Right renal pelvis (tissue), 4 donors: ENCODE data around the gene ANK3. TPM values are rescaled to one million over a fixed set of nuclear protein-coding genes. Genes with fewer than 3 reads are reported as not detected.

Source experiments
- DNase-seq, 4 donors: peaks; one replicate each; pipeline ENCODE4 v3.0.0-alpha.2; 2013; ENCODE audit warnings: low read depth in 4 of 4, low spot score in 3 of 4, missing footprints in 1 of 4
- polyA plus RNA-seq, 4 donors: library from polyadenylated mRNA; unstranded; fragments of 120-200 nt; gene quantifications; one replicate each; pipeline ENCODE4 v1.2.1, GENCODE V29; 2013; ENCODE audit not compliant: insufficient read length in 4 of 4

Gene ANK3
- 100 to 1,000 TPM; 129 to 154 (median 141) TPM for polyA plus RNA-seq

GRCh38 chr10:60389413-60390025 lies at the start of gene ANK3:
Gene ANK3, minus strand, starts transcription at chr10:60389875. Its CDS starts 337 bp downstream, at chr10:60389538.
- no peak for DNase-seq

- peak in 3 of 4 donors; percentile 25 to 35 (median 32) for DNase-seq
Measured at GRCh38 chr10:60434418-60435046, 44.9 kb upstream of the ANK3 start.

DNA sequence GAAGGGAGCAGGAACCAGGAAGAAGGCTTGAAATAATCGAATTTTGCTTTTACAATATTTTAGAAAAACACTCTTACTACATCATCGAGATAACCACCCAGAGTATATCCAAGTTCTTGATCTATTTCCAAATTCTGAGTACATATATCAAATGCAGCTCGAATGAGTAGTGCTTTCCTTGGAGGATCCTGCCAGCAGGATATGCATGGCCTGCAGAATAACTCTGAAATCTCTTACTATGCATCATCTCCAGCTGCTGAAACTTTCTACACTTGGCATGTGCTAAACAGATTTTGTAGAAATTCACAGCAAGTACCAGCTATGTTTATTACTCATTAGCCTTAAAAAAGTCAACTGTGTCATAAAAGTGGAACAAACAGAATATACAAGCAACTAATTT lies 44.0 kb upstream of the ANK3 start:
- no peak for DNase-seq

- no peak for DNase-seq
Measured at GRCh38 chr10:60430836-60431597, 41.3 kb upstream of the ANK3 start.

GRCh38 chr10:60430017-60430416 lies 40.3 kb upstream of the ANK3 start:
- no peak for DNase-seq

DNA sequence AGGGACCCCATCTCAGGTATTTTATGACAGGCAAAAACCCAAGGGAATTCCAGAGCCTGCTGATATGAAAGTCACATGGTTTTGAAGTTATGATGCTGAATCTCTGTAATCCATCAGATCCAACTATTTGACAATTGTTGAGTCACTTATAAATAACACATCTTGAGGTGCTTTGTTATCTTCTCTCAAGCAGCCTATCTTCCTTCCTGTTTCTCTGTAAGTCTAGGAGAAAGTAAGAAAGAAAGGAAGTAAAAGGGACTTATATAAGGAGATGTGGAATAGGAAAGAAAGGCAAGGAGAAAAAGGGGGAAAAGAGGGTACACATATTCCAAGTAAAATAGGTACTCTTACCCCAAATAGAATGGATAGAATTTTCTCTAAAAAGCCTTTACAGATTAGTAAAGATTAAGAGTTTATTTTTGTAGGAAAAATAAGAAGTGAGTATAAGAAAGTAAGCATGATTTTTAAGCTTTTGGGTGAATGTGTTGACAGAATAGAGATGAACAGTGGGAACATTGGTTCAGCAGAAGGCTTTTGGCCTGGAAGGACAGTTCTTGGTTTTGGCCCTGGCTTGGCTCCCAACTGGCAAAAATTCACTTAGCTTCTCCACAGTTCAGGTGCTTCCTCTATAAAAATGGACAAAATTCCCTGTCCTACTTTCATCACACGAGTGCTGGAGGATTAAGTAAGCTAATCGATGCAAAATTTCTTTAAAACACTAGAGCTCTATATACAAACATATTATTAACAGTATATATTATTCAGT lies 39.6 kb upstream of the ANK3 start:
- DNase-seq, result no peak

DNA sequence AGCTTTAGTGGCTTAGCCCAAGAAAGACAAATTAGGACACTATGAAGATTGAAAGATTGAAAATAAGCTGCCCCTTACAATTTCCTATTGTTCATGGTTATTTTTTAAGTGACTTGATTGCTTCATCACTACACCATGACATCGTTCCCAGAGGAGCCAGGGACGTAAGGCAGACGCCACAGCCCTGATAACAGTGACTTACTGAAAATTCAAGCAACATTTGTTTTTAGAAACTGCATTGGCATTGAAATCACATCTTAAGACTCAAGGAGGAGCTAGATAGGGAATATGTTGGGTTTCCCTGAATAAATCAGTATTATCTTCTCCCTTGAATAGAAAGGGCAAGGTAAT lies 38.7 kb upstream of the ANK3 start:
- no peak for DNase-seq

DNA sequence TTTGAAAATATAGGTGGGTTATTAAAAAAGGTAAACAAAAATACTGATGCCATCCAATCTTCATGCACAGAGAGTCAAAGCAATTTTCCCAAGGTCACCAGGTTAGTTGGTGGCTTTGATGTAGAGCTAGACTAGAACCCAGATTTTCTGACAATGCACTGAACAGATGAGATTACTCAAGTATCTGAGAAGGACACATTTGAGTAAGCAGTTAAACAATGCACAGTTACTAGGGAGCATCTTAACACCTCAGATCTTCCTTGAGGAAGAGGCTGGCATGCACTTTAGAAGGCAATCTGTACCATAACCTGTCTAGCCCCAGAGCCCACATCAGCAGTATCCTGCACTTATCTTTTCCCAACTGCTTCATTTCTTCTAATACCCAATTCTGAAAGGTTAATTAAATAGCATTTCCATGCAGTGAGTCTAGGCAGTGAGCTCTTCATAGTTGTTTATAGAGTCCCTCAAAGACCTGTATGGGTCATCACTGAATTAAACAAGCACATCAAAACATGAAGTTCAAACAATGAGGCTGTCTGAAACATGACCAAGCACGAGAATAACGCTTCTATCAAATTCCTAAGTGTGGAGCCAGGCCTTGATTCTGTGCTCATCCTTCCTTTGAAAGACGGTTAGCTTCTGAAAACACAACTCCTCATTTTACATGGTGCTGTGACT lies 38.2 kb upstream of the ANK3 start:
- DNase-seq, result no peak

GRCh38 chr10:60427148-60427547 lies 37.5 kb upstream of the ANK3 start:
- DNase-seq, result no peak

DNA sequence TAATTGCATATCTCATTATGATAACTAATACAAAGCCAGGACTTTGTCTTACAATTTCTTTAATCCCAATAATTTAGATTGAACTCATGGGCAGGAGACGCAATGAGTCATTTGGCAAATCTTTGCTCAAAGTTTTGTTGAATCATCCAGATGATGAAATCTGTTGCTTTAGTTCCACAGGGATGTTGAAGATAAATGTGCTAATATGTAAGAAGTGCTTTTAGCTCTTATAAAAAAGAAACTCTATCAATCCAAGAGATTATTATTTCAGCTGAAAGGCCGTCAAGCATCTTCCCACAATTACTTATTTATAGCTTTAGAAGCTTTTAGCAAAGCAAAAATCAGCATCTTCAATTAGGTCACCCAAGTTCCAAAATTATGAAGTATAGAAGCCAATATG lies 36.8 kb upstream of the ANK3 start:
- DNase-seq, result no peak

DNA sequence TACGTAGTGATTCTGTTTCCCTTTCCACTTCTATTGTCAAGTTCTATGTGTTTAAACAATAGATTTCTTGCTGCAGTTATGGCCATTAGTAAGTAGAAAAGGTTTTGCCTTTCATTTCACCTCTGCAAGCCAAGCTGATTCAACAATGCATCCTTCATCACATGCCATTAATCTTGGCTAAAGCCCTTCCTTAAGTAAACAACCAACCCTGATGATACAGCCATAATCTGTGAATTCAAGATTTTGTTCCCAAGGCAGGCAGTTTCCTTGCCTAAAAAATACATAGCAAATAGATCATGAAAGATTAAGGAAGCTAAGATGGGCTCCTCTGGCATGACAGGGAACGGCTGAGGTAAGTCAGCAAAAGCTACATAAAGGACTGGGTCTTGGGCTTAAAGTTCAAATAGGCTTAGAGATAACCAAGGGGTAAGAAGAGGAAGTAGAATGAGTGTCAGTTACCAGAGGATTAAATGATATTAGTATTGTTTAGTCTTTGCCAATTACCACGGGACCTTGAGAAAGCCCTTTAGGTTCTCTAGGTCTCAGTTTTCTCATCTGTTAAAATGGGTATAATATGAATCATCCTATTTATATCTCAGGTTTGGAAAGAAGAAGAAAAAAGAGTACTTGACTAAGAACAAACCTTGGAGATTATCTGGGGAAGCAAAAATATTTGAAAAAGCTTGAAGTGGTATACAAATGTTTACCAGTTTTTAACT lies 35.9 kb upstream of the ANK3 start:
- no peak for DNase-seq

DNA sequence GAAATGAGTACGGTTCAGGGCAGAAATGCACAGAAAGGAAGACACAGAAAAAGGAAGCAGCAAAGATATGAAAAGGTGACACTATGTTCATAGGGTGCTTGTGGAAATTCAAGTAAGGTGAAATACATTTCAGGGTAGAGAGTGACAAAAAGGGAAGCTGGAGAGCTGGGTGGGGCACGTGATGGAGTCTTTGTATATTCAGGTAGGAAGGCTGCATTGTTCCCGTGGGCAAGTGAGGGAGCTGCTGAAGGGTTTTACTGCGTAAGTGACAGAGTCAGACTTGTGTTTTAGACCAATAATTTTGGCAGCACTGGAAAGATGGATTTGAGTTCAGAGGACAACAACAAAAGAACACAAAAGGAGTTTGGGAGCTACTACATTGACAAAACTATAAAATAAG lies 35.3 kb upstream of the ANK3 start:
- no peak for DNase-seq

DNA sequence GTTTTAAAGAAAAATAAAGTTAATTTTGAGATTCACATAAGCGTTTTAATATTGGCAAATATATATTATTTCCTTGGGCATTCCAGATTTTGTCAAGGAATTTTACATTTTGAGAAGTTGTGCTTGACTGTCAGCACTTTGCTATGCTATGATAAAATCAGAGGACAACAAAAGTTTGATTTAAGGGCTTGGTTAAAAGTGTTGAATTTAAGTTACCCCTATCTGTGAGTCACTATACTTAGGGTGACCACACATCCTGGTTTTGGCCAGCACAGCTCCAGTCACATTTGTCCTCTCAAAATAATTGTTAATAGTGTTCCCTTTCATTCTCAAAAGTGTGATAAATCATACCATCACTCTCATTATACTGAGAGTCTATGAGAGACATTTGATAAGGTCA lies 34.2 kb upstream of the ANK3 start:
- no peak for DNase-seq

DNA sequence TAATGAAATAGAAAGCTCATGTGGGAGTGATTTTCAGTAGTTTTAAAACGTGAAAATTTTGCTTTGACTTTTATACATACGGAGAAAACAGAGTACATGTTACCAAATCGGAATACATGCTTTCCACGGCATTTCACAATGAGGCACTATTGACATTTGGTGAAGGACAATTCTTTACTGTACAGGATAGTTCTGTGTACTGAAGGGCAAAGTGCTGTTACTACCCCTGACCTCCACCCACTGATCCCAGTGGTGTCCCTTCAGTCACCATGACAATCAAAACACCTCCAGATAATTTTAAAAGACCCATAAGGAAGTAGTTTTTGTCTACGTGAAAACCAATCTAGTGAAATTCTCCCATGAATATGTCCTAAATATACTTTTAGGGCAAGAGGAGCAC lies 33.1 kb upstream of the ANK3 start:
- no peak for DNase-seq

- no peak for DNase-seq
Measured at GRCh38 chr10:60420991-60421894, 31.6 kb upstream of the ANK3 start.

DNA sequence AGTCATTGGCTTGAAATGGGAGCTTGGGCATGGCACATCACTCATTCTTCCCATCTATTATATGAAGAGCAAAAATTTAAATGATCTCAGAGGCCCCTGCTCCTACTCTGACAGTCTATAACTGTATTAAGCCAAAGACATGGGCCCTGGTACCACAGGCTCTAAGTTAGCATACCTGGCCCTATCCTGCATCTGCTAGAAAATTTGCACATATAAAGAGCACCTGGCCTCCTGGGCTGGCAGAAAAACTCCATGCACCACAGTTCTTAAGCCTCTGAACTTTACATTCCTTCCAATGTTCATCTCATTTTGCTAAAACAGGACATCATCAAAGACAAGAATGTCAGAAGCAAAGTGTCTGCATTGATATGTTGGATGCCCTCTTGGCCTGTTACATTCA lies 29.6 kb upstream of the ANK3 start:
- no peak for DNase-seq

DNA sequence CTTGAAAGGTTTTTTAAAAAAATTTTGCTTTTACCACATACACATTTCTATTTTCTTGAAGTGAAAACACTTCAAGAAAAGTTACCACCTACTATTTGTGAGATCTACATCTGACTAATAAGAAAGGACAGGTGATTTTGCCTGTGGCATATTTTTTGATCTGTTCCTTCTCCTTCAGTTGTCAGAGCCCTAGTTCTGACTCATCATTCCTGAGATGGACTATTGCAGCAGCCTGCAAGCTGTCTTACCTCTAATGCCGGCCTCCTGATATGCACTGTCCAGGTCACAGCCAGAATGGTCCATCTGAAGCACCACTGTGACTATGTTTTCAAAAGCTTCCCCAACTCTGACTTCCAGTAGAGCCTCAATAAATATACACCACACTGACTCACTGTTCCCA lies 28.2 kb upstream of the ANK3 start:
- no peak for DNase-seq

DNA sequence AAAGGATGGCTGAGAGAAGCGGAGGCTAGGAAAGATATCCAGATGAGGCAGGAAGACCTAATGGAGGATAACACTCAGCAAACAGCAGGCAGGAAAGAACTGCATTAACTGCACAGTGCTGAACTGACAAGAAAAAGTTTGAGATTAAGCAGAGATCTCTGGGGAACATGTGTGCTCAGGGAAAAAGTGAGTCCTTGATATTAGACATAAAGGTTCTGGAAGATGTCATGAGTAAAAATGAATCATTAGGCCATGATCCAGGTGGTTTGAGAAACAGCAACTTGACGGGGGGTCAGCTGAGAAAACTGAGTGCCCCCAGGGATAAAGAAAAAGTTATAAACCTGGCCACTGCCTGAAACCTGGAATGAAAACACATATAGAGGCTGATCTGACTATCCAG lies 27.3 kb upstream of the ANK3 start:
- no peak for DNase-seq
